ENCODE measurements around the gene NOS1AP.

NOS1AP gene

DNA sequence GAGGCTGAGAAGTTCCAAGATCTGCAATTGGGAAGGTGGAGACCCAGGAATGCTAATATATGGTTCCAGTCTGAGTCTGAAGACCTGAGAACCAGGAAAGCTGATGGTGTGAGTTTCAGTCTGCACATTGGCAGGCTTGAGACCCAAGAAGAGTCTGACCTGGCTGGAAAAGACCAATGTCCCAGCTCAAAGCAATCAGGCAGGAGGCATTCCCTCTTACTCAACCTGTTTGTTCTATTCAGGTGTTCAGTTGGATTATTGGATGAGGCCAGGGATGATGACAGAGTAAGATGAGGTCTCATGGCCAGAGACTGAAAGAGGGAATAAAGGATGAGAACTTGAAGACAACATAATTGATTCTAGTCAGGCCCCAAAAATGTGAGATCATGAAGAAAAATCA is 257.1 kb downstream of the NOS1AP start:
- no peak overlapping the region for H3K9ac ChIP-seq (ENCODE audit: low read length)
- H3K36me3 ChIP-seq (ENCODE audit: control insufficient read depth, insufficient read depth, low read length) = no peaks in the 10 kb centered on the region
- no peak overlapping the region for H2BK15ac ChIP-seq (replicated peaks; ENCODE audit: low read depth)
- no peaks in the 10 kb centered on the region for H3K79me2 ChIP-seq (ENCODE audit: control insufficient read depth, insufficient read depth, low read length)
- H4K5ac ChIP-seq (ENCODE audit: low read length) = no peak overlapping the region
- H2BK5ac ChIP-seq (ENCODE audit: low read length) = no peak overlapping the region
- no peak for DNase-seq
- no peaks in the 10 kb centered on the region for H3K79me1 ChIP-seq (ENCODE audit: low read length)
- no peaks in the 10 kb centered on the region for H3K27me3 ChIP-seq (ENCODE audit: insufficient read depth, low read length, poor library complexity)
- no peak overlapping the region for H2AK5ac ChIP-seq (ENCODE audit: low read length)
- no peak overlapping the region for H3K27ac ChIP-seq (ENCODE audit: low read depth, low read length)
- no peaks in the 10 kb centered on the region for H3K4me1 ChIP-seq (ENCODE audit: control insufficient read depth, low read depth, low read length)
- H3K4me3 ChIP-seq (ENCODE audit: low read length) = no peak overlapping the region
- no peak overlapping the region for H3K56ac ChIP-seq (ENCODE audit: low read length)
- H3K23ac ChIP-seq (ENCODE audit: low read length) = no peak overlapping the region
- no peak overlapping the region for H3K18ac ChIP-seq (ENCODE audit: low read length)
- H3K4ac ChIP-seq (ENCODE audit: low read depth, low read length) = no peak overlapping the region
- H2BK120ac ChIP-seq (ENCODE audit: low read depth, low read length) = no peak overlapping the region
- H4K8ac ChIP-seq (ENCODE audit: low read depth, low read length) = no peak overlapping the region
- H3K4me2 ChIP-seq (ENCODE audit: low read length) = no peak overlapping the region

DNA sequence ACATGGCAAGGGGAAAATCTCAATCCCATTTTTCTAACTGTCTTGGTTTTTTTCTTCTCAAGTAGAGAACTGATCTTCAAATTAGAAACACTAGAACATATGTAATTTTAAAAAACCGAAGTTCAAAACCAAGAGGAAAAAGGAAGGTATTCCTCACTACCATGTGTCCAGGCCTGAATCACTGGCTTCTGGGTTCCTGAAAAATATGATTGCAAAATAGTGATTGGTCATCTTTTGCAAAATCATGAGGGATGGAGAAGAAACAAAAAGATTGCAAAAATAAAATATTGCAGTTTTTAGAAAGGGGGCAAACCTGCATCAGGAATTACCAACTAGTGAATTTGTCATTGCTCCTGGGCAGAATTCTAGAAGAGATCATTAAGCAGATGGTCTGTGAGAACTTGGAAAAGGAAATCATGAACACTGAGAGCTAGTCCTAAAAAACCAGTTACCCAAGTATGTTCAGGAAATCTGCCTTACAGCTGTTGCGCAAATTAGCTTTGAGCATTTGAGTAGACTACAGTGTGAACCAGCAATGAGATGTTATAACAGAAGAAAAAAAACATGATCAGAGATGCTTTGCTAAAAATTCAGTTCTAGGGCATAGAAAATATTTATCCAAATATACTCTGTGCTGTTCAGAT is 257.8 kb downstream of the NOS1AP start:
- Histone ChIP-seq H2BK120ac (ENCODE audit: low read depth, low read length) (no peak overlapping the region), H3K4ac (ENCODE audit: low read depth, low read length) (no peak overlapping the region), H3K79me1 (ENCODE audit: low read length) (no peaks in the 10 kb centered on the region), H3K9ac (ENCODE audit: low read length) (no peak overlapping the region), H3K23ac (ENCODE audit: low read length) (no peak overlapping the region), H3K36me3 (ENCODE audit: control insufficient read depth, insufficient read depth, low read length) (no peaks in the 10 kb centered on the region), H3K79me2 (ENCODE audit: control insufficient read depth, insufficient read depth, low read length) (no peaks in the 10 kb centered on the region), H3K27ac (ENCODE audit: low read depth, low read length) (no peak overlapping the region), H4K5ac (ENCODE audit: low read length) (no peak overlapping the region), H2BK15ac (replicated peaks; ENCODE audit: low read depth) (no peak overlapping the region), H3K27me3 (ENCODE audit: insufficient read depth, low read length, poor library complexity) (no peaks in the 10 kb centered on the region), H2BK5ac (ENCODE audit: low read length) (no peak overlapping the region), H2AK5ac (ENCODE audit: low read length) (no peak overlapping the region), H3K18ac (ENCODE audit: low read length) (no peak overlapping the region), H3K4me2 (ENCODE audit: low read length) (no peak overlapping the region), H3K4me1 (ENCODE audit: control insufficient read depth, low read depth, low read length) (no peaks in the 10 kb centered on the region), H3K56ac (ENCODE audit: low read length) (no peak overlapping the region), H4K8ac (ENCODE audit: low read depth, low read length) (no peak overlapping the region), H3K4me3 (ENCODE audit: low read length) (no peak overlapping the region)
- WGBS (ENCODE audit: extremely low coverage, insufficient coverage, low lambda C conversion rate) = no CpG with 5 or more reads among the region's 2 CpGs
- DNase-seq = no peak

DNA sequence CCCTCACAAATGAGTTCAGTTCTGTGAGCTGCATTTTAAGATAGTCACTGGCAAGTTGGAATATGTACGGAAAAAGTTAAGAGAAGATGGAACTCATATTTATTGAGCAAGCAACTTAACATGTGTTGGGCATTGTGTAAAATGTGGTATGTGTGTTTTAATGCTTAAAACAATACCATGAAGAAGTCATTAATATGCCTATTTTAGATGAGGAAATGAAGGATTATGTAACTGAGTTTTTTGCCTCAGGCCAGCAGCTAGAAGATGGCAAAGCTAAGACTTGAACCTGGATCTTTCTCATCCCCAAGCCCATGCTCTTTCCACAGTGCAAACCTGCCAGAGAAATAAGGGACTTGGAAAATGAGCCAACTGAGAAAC is 258.3 kb downstream of the NOS1AP start:
- Histone ChIP-seq H3K79me2 (ENCODE audit: control insufficient read depth, insufficient read depth, low read length) (no peaks in the 10 kb centered on the region), H2BK15ac (replicated peaks; ENCODE audit: low read depth) (no peak overlapping the region), H3K9ac (ENCODE audit: low read length) (no peak overlapping the region), H3K27ac (ENCODE audit: low read depth, low read length) (no peak overlapping the region), H3K4me2 (ENCODE audit: low read length) (no peak overlapping the region), H2BK120ac (ENCODE audit: low read depth, low read length) (no peak overlapping the region), H4K8ac (ENCODE audit: low read depth, low read length) (no peak overlapping the region), H3K4me3 (ENCODE audit: low read length) (no peak overlapping the region), H2BK5ac (ENCODE audit: low read length) (no peak overlapping the region), H3K23ac (ENCODE audit: low read length) (no peak overlapping the region), H4K5ac (ENCODE audit: low read length) (no peak overlapping the region), H3K4ac (ENCODE audit: low read depth, low read length) (no peak overlapping the region), H2AK5ac (ENCODE audit: low read length) (no peak overlapping the region), H3K27me3 (ENCODE audit: insufficient read depth, low read length, poor library complexity) (no peaks in the 10 kb centered on the region), H3K79me1 (ENCODE audit: low read length) (no peaks in the 10 kb centered on the region), H3K4me1 (ENCODE audit: control insufficient read depth, low read depth, low read length) (no peaks in the 10 kb centered on the region), H3K18ac (ENCODE audit: low read length) (no peak overlapping the region), H3K56ac (ENCODE audit: low read length) (no peak overlapping the region), H3K36me3 (ENCODE audit: control insufficient read depth, insufficient read depth, low read length) (no peaks in the 10 kb centered on the region)
- DNase-seq = no peak
- WGBS (ENCODE audit: extremely low coverage, insufficient coverage, low lambda C conversion rate) = no CpG with 5 or more reads among the region's 1 CpG

DNA sequence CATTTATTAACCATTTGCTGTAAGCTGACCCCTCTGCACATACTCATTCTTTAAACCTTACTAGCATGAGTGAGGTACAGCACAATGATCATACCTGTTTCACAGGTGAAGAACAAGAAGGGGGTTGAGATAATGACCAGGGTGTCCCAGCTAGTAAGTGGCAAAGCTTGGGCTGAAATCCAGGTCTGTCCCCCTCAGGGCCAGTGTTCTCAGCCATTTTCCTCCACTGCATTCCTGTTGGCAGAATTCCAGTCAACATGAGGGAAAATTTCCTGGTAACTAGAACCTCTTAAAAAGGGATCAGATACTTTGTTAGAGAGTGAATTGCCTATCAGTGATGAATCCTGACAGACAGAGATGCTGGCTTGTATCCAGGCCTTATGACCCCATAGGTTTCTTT is 259.0 kb downstream of the NOS1AP start:
- Histone ChIP-seq H2BK5ac (ENCODE audit: low read length) (no peak overlapping the region), H3K27ac (ENCODE audit: low read depth, low read length) (no peak overlapping the region), H2BK120ac (ENCODE audit: low read depth, low read length) (no peak overlapping the region), H3K4me2 (ENCODE audit: low read length) (no peak overlapping the region), H3K79me1 (ENCODE audit: low read length) (no peaks in the 10 kb centered on the region), H3K4me1 (ENCODE audit: control insufficient read depth, low read depth, low read length) (no peaks in the 10 kb centered on the region), H3K79me2 (ENCODE audit: control insufficient read depth, insufficient read depth, low read length) (no peaks in the 10 kb centered on the region), H3K4ac (ENCODE audit: low read depth, low read length) (no peak overlapping the region), H3K18ac (ENCODE audit: low read length) (no peak overlapping the region), H3K56ac (ENCODE audit: low read length) (no peak overlapping the region), H2AK5ac (ENCODE audit: low read length) (no peak overlapping the region), H3K9ac (ENCODE audit: low read length) (no peak overlapping the region), H3K23ac (ENCODE audit: low read length) (no peak overlapping the region), H3K27me3 (ENCODE audit: insufficient read depth, low read length, poor library complexity) (no peaks in the 10 kb centered on the region), H4K5ac (ENCODE audit: low read length) (no peak overlapping the region), H3K36me3 (ENCODE audit: control insufficient read depth, insufficient read depth, low read length) (no peaks in the 10 kb centered on the region), H4K8ac (ENCODE audit: low read depth, low read length) (no peak overlapping the region), H3K4me3 (ENCODE audit: low read length) (no peak overlapping the region), H2BK15ac (replicated peaks; ENCODE audit: low read depth) (no peak overlapping the region)
- DNase-seq = no peak

DNA sequence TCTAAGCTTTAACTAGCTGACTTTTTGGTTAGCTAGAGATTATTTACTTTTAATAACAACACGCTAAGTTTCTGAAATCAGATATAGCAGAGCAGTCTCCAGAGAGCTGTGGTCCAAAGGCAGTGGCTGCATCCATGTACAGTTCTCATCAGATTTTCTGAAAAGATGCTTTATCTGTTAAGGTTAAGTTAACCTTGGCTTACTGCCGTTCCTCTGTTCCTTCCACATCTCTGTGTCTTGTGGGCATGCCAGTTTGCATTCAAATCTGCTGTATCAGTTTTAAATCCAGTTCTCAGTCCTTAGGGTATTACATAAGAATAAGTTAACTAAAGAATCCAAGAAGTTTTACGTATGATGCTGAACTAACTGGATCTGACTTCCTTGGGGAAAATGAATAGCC is 260.3 kb downstream of the NOS1AP start:
- no peaks in the 10 kb centered on the region for H3K79me1 ChIP-seq (ENCODE audit: low read length)
- H4K5ac ChIP-seq (ENCODE audit: low read length) = no peak overlapping the region
- DNase-seq = no peak
- no peak overlapping the region for H2BK15ac ChIP-seq (replicated peaks; ENCODE audit: low read depth)
- H2BK120ac ChIP-seq (ENCODE audit: low read depth, low read length) = no peak overlapping the region
- WGBS (ENCODE audit: extremely low coverage, insufficient coverage, low lambda C conversion rate) = no CpG with 5 or more reads among the region's 3 CpGs
- no peak overlapping the region for H3K4me2 ChIP-seq (ENCODE audit: low read length)
- no peaks in the 10 kb centered on the region for H3K27me3 ChIP-seq (ENCODE audit: insufficient read depth, low read length, poor library complexity)
- H2BK5ac ChIP-seq (ENCODE audit: low read length) = no peak overlapping the region
- no peak overlapping the region for H4K8ac ChIP-seq (ENCODE audit: low read depth, low read length)
- no peak overlapping the region for H3K27ac ChIP-seq (ENCODE audit: low read depth, low read length)
- H3K23ac ChIP-seq (ENCODE audit: low read length) = no peak overlapping the region
- no peak overlapping the region for H3K56ac ChIP-seq (ENCODE audit: low read length)
- no peaks in the 10 kb centered on the region for H3K4me1 ChIP-seq (ENCODE audit: control insufficient read depth, low read depth, low read length)
- H3K36me3 ChIP-seq (ENCODE audit: control insufficient read depth, insufficient read depth, low read length) = no peaks in the 10 kb centered on the region
- H3K18ac ChIP-seq (ENCODE audit: low read length) = no peak overlapping the region
- no peak overlapping the region for H2AK5ac ChIP-seq (ENCODE audit: low read length)
- H3K9ac ChIP-seq (ENCODE audit: low read length) = no peak overlapping the region
- H3K4ac ChIP-seq (ENCODE audit: low read depth, low read length) = no peak overlapping the region
- no peak overlapping the region for H3K4me3 ChIP-seq (ENCODE audit: low read length)
- no peaks in the 10 kb centered on the region for H3K79me2 ChIP-seq (ENCODE audit: control insufficient read depth, insufficient read depth, low read length)

DNA sequence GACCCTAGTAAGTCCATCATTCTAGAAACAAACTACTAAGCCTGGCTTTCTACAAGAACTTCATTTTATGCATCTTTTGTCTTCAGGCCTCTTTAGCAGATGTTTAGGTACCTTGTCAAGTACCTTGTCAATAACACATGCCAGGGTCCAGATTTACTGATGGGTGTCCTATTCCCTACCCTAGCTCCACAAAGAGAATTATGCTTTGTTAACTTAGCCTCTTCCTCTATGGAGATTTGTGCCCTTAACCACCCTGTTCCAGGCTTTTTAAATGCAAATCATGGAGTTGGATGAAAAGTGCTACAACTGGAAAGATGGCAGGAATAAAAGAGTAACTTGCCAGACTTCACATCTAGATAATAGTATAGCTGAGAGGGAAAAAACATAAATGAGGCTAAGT is 264.5 kb downstream of the NOS1AP start:
- no peak overlapping the region for H2BK15ac ChIP-seq (replicated peaks; ENCODE audit: low read depth)
- no peaks in the 10 kb centered on the region for H3K79me2 ChIP-seq (ENCODE audit: control insufficient read depth, insufficient read depth, low read length)
- no peaks in the 10 kb centered on the region for H3K4me1 ChIP-seq (ENCODE audit: control insufficient read depth, low read depth, low read length)
- no peak overlapping the region for H3K27ac ChIP-seq (ENCODE audit: low read depth, low read length)
- H4K5ac ChIP-seq (ENCODE audit: low read length) = no peak overlapping the region
- H3K56ac ChIP-seq (ENCODE audit: low read length) = no peak overlapping the region
- no peaks in the 10 kb centered on the region for H3K79me1 ChIP-seq (ENCODE audit: low read length)
- no peak overlapping the region for H4K8ac ChIP-seq (ENCODE audit: low read depth, low read length)
- no peak overlapping the region for H2BK120ac ChIP-seq (ENCODE audit: low read depth, low read length)
- H3K4me2 ChIP-seq (ENCODE audit: low read length) = no peak overlapping the region
- H2BK5ac ChIP-seq (ENCODE audit: low read length) = no peak overlapping the region
- no peak overlapping the region for H2AK5ac ChIP-seq (ENCODE audit: low read length)
- DNase-seq = no peak
- no peak overlapping the region for H3K4ac ChIP-seq (ENCODE audit: low read depth, low read length)
- no peak overlapping the region for H3K18ac ChIP-seq (ENCODE audit: low read length)
- H3K27me3 ChIP-seq (ENCODE audit: insufficient read depth, low read length, poor library complexity) = no peaks in the 10 kb centered on the region
- no peak overlapping the region for H3K23ac ChIP-seq (ENCODE audit: low read length)
- no peak overlapping the region for H3K4me3 ChIP-seq (ENCODE audit: low read length)
- H3K36me3 ChIP-seq (ENCODE audit: control insufficient read depth, insufficient read depth, low read length) = no peaks in the 10 kb centered on the region
- no peak overlapping the region for H3K9ac ChIP-seq (ENCODE audit: low read length)
